Vagina (tissue), 2 donors: ENCODE results near the gene CD9.

ENCODE experiments used
- CTCF ChIP-seq, 3 experiments: fragments of 450-650 bp in 2 of 3; fragments of 200-600 bp in 1 of 3; sonication (generic) in 1 of 3; IDR thresholded peaks; one replicate each; pipeline ENCODE4 v1.5.1; 2017 to 2019; ENCODE audit warnings: antibody characterized with exemption in 3 of 3, mild to moderate bottlenecking in 2 of 3, moderate library complexity in 2 of 3
- POLR2A ChIP-seq, 2 donors: fragments of 450-650 bp; IDR thresholded peaks; one replicate each; pipeline ENCODE4 v1.6.1; 2017; ENCODE audit warnings: antibody characterized with exemption in 2 of 2, mild to moderate bottlenecking in 2 of 2, moderate library complexity in 2 of 2
- POLR2AphosphoS5 ChIP-seq, 2 donors: sonication (generic); formaldehyde crosslinking; IDR thresholded peaks; one replicate each; pipeline ENCODE4 v1.9.0; 2017; ENCODE audit warnings: antibody characterized with exemption in 2 of 2, mild to moderate bottlenecking in 2 of 2, low read depth in 1 of 2; ENCODE audit not compliant: insufficient read depth in 1 of 2

- TF ChIP-seq CTCF (IDR thresholded peaks at IDR 0.05), result no peak
- no peak for TF ChIP-seq POLR2AphosphoS5 (IDR thresholded peaks at IDR 0.05; ENCODE audit: insufficient read depth in 1 of 2, low read depth in 1 of 2)
- TF ChIP-seq POLR2A (IDR thresholded peaks at IDR 0.05), result no peak
Observed at GRCh38 chr12:6221146-6221545, 20.9 kb downstream of the CD9 start.
